GM10248 (cell line): ENCODE measurements around the gene RGL3.

Experiments
- CTCF ChIA-PET: fragments of 300-600 bp; sonication (Branson Sonifier 250); formaldehyde crosslinking; extraction: SDS; loops from one replicate; lab custom pipeline; 2021; ENCODE audit warnings: antibody characterized with exemption; lab: Yijun Ruan, JAX
- POLR2A ChIA-PET: fragments of 350-650 bp; sonication (Branson Sonifier 250); formaldehyde crosslinking; extraction: SDS; loops from one replicate; lab custom pipeline; 2020; ENCODE audit warnings: antibody characterized with exemption; lab: Yijun Ruan, JAX
- DNase-seq: peaks from one replicate; pipeline ENCODE4 v3.0.0; 2012; ENCODE audit errors: extremely low spot score
- CTCF ChIP-seq: IDR thresholded peaks from 2 replicates; pipeline ENCODE4 v1.5.1; 2012; ENCODE audit warnings: mild to moderate bottlenecking, low read depth; ENCODE audit errors: extremely low read depth, missing control alignments, control extremely low read depth

Gene RGL3

GRCh38 chr19:11373885-11374432 lies 45.2 kb downstream of the RGL3 start:
- no peak for TF ChIP-seq CTCF
- DNase-seq, result no peak
- POLR2A ChIA-PET, result no interaction called here
- CTCF ChIA-PET, result interaction anchor here (1.1 to 5.4 kb wide), 7 partner anchors 10 to 338 kb away, joined by 3 to 40 read pairs (median 6); partner anchors contain the start of genes EPOR, ODAD3 and PRKCSH

- CTCF ChIA-PET, result interaction anchor here (1.1 to 5.4 kb wide), 4 partner anchors 8 to 109 kb away, joined by 3 to 40 read pairs (median 9); partner anchors contain the start of gene EPOR
- POLR2A ChIA-PET, result no interaction called here
- no peak for TF ChIP-seq CTCF
- no peak for DNase-seq
These were observed 45.8 kb downstream of the RGL3 start for GRCh38 chr19:11373166-11373884.

- DNase-seq, result no peak
- POLR2A ChIA-PET, result no interaction called here
- CTCF ChIA-PET, result interaction anchor here (1.3 to 2.3 kb wide), 2 partner anchors 13 to 112 kb away, joined by 3 to 6 read pairs; no protein-coding TSS in a partner anchor
- no peak for TF ChIP-seq CTCF
These were observed 48.4 kb downstream of the RGL3 start for GRCh38 chr19:11370744-11371143.

- TF ChIP-seq CTCF, result no peak
- CTCF ChIA-PET, result interaction anchor here (1.0 to 3.3 kb wide), 9 partner anchors 9 to 241 kb away, joined by 3 to 22 read pairs (median 6); partner anchors contain the start of gene RGL3
- POLR2A ChIA-PET, result no interaction called here
- DNase-seq, result no peak
These were observed 51.6 kb downstream of the RGL3 start for GRCh38 chr19:11367528-11367927.

- POLR2A ChIA-PET, result interaction anchor here (0.5 kb wide), 1 partner anchor 407 kb away, joined by 6 read pairs; no protein-coding TSS in a partner anchor
- CTCF ChIA-PET, result interaction anchor here (0.9 kb wide), 1 partner anchor 69 kb away, joined by 3 read pairs; the partner anchor contains the start of genes ODAD3 and PRKCSH
- TF ChIP-seq CTCF, result no peak
- no peak for DNase-seq
These were observed 53.5 kb downstream of the RGL3 start for GRCh38 chr19:11365557-11366117.

GRCh38 chr19:11364935-11365334 lies 54.2 kb downstream of the RGL3 start:
- ChIA-PET CTCF (no interaction called here), POLR2A (interaction anchor here (0.5 kb wide), 1 partner anchor 406 kb away, joined by 6 read pairs; no protein-coding TSS in a partner anchor)
- no peak for TF ChIP-seq CTCF
- DNase-seq, result no peak
